ENCODE results near the gene TNP2.

- TF ChIP-seq CTCF (IDR thresholded peaks at IDR 0.05; ENCODE audit: low read length) (no peak), EZH2 (IDR thresholded peaks at IDR 0.05; ENCODE audit: borderline replicate concordance, low read length) (no peak)
These were observed 10.3 kb downstream of the TNP2 start for GRCh38 chr16:11258553-11259492.
